ENCODE measurements around the gene CYFIP2.

GRCh38 chr5:157443041-157443549, 177.2 kb downstream of the CYFIP2 start:
- TF ChIP-seq CTCF (IDR thresholded peaks at IDR 0.05; ENCODE audit: control extremely low read depth in 1 of 3, insufficient read depth in 1 of 3, low read depth in 1 of 3, low read length in 3 of 3) (no peak), BCL11A (IDR thresholded peaks at IDR 0.05; ENCODE audit: low read depth in 2 of 2, low read length in 2 of 2) (no peak), MAX (IDR thresholded peaks at IDR 0.05) (no peak), SP2 (IDR thresholded peaks at IDR 0.05; ENCODE audit: low read length) (no peak), YY1 (IDR thresholded peaks at IDR 0.05; ENCODE audit: low read depth, low read length) (no peak), RAD21 (IDR thresholded peaks at IDR 0.05 in 1 of 2, conservative IDR thresholded peaks at IDR 0.05 in 1 of 2; ENCODE audit: low read depth in 2 of 2, low read length in 2 of 2) (no peak), TCF12 (IDR thresholded peaks at IDR 0.05; ENCODE audit: low read depth, low read length) (no peak), POLR2A (IDR thresholded peaks at IDR 0.05; ENCODE audit: control extremely low read depth in 1 of 2, low read depth in 2 of 2, low read length in 2 of 2) (no peak), SP1 (IDR thresholded peaks at IDR 0.05; ENCODE audit: low read depth, low read length) (no peak), EGR1 (IDR thresholded peaks at IDR 0.05; ENCODE audit: borderline replicate concordance, low read depth, low read length) (no peak), SP4 (IDR thresholded peaks at IDR 0.05; ENCODE audit: low read length) (no peak), CEBPB (IDR thresholded peaks at IDR 0.05; ENCODE audit: low read depth, low read length) (no peak)

Measured in H1 (cell line).